Measurements from ENCODE around the gene WDPCP. TPM values are rescaled to one million over a fixed set of nuclear protein-coding genes. Genes with fewer than 3 reads are reported as not detected.

The WDPCP gene
- total and polyA plus RNA-seq, 2 of the 13 experiments (the other 11 are each of a cell fraction or from before 2014, with no cell fraction given): 2.9 to 5.2 TPM

GRCh38 chr2:63081404-63081803 lies 506.9 kb downstream of the WDPCP start:
- no peaks in the 10 kb centered on the region for H4K20me1 ChIP-seq (ENCODE audit: insufficient read depth, low read length)
- H3K4me3 ChIP-seq (replicated peaks in 1 of 3; ENCODE audit: insufficient read depth in 1 of 3, low read depth in 2 of 3, low read length in 3 of 3): no peak overlapping the region
- H3K9ac ChIP-seq (ENCODE audit: insufficient read depth, low read depth, low read length): no peak overlapping the region
- ATAC-seq: no peak
- CTCF ChIA-PET (ENCODE audit: low intra/inter-chr PET ratio, low total read pairs): no interaction called here
- 75% methylated on average over 4 of the region's 4 CpGs for WGBS (ENCODE audit: low lambda C conversion rate)
- no peak for DNase-seq (ENCODE audit: low spot score)
- no peaks in the 10 kb centered on the region for H3K27me3 ChIP-seq (ENCODE audit: control insufficient read depth in 1 of 2, insufficient read depth in 2 of 2, low read length in 2 of 2)
- H2AFZ ChIP-seq (ENCODE audit: low read length): no peak overlapping the region
- in situ Hi-C loops (cut with HindIII; ENCODE audit: extremely low pct_ligation_motif_present, low pct_unique_long_range_greater_than_20kb): loop anchor here (25.0 kb wide), 1 partner anchor 206 kb away; no protein-coding TSS in a partner anchor
- FAIRE-seq: no peak
- TF ChIP-seq CAMTA2 (CRISPR knock-in tag; IDR thresholded peaks at IDR 0.05; ENCODE audit: borderline replicate concordance) (no peak), SNAPC4 (CRISPR knock-in tag; IDR thresholded peaks at IDR 0.05) (no peak), ATF4 (CRISPR knock-in tag; IDR thresholded peaks at IDR 0.05) (no peak)
- TF ChIP-seq, protein P1, sequence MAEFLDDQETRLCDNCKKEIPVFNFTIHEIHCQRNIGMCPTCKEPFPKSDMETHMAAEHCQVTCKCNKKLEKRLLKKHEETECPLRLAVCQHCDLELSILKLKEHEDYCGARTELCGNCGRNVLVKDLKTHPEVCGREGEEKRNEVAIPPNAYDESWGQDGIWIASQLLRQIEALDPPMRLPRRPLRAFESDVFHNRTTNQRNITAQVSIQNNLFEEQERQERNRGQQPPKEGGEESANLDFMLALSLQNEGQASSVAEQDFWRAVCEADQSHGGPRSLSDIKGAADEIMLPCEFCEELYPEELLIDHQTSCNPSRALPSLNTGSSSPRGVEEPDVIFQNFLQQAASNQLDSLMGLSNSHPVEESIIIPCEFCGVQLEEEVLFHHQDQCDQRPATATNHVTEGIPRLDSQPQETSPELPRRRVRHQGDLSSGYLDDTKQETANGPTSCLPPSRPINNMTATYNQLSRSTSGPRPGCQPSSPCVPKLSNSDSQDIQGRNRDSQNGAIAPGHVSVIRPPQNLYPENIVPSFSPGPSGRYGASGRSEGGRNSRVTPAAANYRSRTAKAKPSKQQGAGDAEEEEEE (CRISPR knock-in tag; IDR thresholded peaks at IDR 0.05; ENCODE audit: borderline replicate concordance): no peak
- no peaks in the 10 kb centered on the region for H3K79me2 ChIP-seq (ENCODE audit: insufficient read depth, low read length)
- peaks cover 36% of the 10 kb centered on the region for H3K4me1 ChIP-seq (ENCODE audit: insufficient read depth, low read length)
- no peak overlapping the region for H3K4me2 ChIP-seq (ENCODE audit: low read depth, low read length)
- BruUV-seq (replicated peaks): no TSS peak
- POLR2A ChIA-PET: no interaction called here
- H3K36me3 ChIP-seq (replicated peaks in 1 of 2; ENCODE audit: control insufficient read depth in 1 of 2, insufficient read depth in 2 of 2, low read length in 2 of 2): no peaks in the 10 kb centered on the region
- no peak overlapping the region for H3K27ac ChIP-seq (ENCODE audit: extremely low read length, insufficient read depth, low read length)
- intact Hi-C loops (cut with micrococcal nuclease; ENCODE audit: unreplicated experiment): no loop called here
- no peaks in the 10 kb centered on the region for H3K9me3 ChIP-seq (ENCODE audit: low read length)

Data from HepG2 (cell line).